IPS-18a (cell line): ENCODE data around the gene TRPM8.

ENCODE experiments used
- H3K27ac ChIP-seq: one replicate; pipeline ENCODE4 v1.5.1; 2013; ENCODE audit warnings: low read length
- H3K27me3 ChIP-seq: one replicate; pipeline ENCODE4 v1.6.1; 2013; ENCODE audit warnings: mild to moderate bottlenecking, low read length; ENCODE audit not compliant: control insufficient read depth, insufficient read depth
- H3K36me3 ChIP-seq: one replicate; pipeline ENCODE4 v1.6.1; 2013; ENCODE audit warnings: low read depth, low read length; ENCODE audit not compliant: control insufficient read depth
- H3K4me1 ChIP-seq: one replicate; pipeline ENCODE4 v1.6.1; 2013; ENCODE audit warnings: low read depth, low read length; ENCODE audit not compliant: control insufficient read depth
- H3K4me3 ChIP-seq: one replicate; pipeline ENCODE4 v1.5.1; 2013; ENCODE audit warnings: low read length
- H3K9ac ChIP-seq: one replicate; pipeline ENCODE4 v1.6.1; 2013; ENCODE audit warnings: mild to moderate bottlenecking, low read length, moderate library complexity
- H3K9me3 ChIP-seq: one replicate; pipeline ENCODE4 v1.6.1; 2013; ENCODE audit warnings: low read depth, low read length; ENCODE audit not compliant: control insufficient read depth

Gene TRPM8

GRCh38 chr2:233915128-233915527 is 2.0 kb upstream of the TRPM8 start:
- Histone ChIP-seq H3K4me1 (peaks cover 10% of the 10 kb centered on the region), H3K36me3 (no peaks in the 10 kb centered on the region), H3K9me3 (no peaks in the 10 kb centered on the region), H3K9ac (no peak overlapping the region), H3K27ac (no peak overlapping the region), H3K27me3 (no peaks in the 10 kb centered on the region), H3K4me3 (no peak overlapping the region)

GRCh38 chr2:233919319-233919718 is 2.1 kb downstream of the TRPM8 start:
- H3K36me3 ChIP-seq = no peaks in the 10 kb centered on the region
- peaks cover 10% of the 10 kb centered on the region for H3K4me1 ChIP-seq
- H3K27ac ChIP-seq = no peak overlapping the region
- H3K4me3 ChIP-seq = no peak overlapping the region
- H3K9ac ChIP-seq = no peak overlapping the region
- no peaks in the 10 kb centered on the region for H3K9me3 ChIP-seq
- no peaks in the 10 kb centered on the region for H3K27me3 ChIP-seq

DNA sequence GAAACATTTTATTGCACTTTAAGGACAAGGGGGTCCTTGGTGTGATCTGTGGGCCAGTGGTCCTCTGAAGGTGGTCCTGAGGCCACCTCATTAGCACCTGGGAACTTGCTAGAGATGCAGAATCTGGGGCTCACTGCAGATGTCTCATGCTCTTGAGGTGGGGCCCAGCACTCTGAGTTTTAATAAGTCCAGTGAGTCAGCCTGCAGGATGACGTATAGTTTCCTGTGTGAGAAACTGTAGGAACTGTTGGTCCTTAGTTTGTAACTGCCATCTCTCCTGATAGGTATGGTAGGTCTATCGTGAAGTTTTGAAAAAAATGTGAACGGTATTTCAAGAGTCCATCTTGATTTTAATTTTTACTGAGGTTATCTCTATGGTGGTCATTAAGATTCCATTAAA is 2.8 kb downstream of the TRPM8 start:
- Histone ChIP-seq H3K27me3 (no peaks in the 10 kb centered on the region), H3K27ac (no peak overlapping the region)

DNA sequence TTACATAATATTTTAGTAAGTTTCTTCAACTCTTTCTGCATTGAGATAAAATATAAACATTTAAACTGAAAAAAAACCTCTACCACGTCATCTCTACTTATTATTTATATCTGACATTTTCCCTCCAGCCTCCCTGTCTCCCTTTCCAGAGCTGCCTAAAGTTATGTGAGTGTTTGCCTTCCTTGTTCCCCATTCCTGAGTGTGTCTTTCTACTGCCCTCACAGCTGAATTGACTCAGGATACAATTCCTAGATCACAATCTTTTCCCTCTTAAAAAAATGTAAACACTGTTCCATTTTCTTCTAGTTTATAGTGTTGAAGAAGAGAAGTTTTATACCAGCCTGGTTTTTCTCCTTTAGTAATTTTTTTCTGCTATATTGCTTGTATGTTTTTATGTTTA is 5.3 kb downstream of the TRPM8 start:
- Histone ChIP-seq H3K27ac (no peak overlapping the region), H3K4me3 (no peak overlapping the region), H3K4me1 (peaks cover 5% of the 10 kb centered on the region), H3K9me3 (no peaks in the 10 kb centered on the region), H3K36me3 (no peaks in the 10 kb centered on the region), H3K9ac (no peak overlapping the region), H3K27me3 (no peaks in the 10 kb centered on the region)

More for the DNA sequence above, 2.8 kb downstream of the TRPM8 start:
- Histone ChIP-seq H3K4me1 (peaks cover 10% of the 10 kb centered on the region), H3K4me3 (no peak overlapping the region), H3K36me3 (no peaks in the 10 kb centered on the region), H3K9me3 (no peaks in the 10 kb centered on the region), H3K9ac (no peak overlapping the region)

DNA sequence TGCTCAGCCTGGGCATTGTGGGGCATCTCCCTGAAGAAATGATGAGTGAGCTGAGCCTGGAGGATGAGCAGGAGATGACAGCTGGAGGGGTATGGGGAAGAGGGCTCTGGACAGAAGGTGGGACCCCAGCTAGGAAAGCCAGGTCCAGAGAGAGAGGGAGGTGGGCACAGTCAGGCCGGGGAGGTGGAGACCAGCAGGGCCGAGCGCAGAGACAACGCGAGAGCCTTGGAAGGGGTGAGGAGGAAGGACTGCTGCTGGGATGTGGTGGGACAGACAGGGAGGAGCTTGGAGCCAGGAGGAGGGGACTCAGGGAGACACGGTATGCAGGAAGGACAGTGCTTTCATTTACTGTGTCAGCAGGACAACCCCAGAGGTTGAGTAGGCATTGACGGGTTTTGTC is 8.2 kb downstream of the TRPM8 start:
- no peaks in the 10 kb centered on the region for H3K36me3 ChIP-seq

DNA sequence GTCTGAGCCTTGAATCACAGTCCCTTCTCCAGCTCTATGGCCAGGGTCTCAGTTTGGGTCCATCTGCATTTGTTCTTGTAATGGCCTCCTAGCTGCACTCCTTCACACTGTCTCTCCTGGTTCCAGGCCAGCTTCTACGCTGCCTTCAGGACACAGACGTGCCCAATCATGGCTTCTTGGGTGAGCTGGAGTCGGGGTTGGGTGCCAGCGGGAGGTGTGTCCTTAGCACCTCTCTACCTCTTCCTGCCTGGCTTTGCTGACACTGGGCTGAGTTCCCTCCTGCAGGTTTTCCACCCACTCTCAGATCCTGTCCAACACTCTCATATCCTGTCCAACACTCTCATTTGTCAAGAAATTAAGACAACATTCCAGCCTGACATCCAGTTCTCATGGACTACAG is 9.6 kb downstream of the TRPM8 start:
- Histone ChIP-seq H3K4me3 (no peak overlapping the region), H3K27ac (no peak overlapping the region), H3K9me3 (no peaks in the 10 kb centered on the region), H3K27me3 (no peaks in the 10 kb centered on the region), H3K36me3 (no peaks in the 10 kb centered on the region), H3K4me1 (peaks cover 15% of the 10 kb centered on the region), H3K9ac (no peak overlapping the region)

More for the DNA sequence above, 8.2 kb downstream of the TRPM8 start:
- Histone ChIP-seq H3K4me1 (peaks cover 15% of the 10 kb centered on the region), H3K9me3 (no peaks in the 10 kb centered on the region), H3K27ac (no peak overlapping the region), H3K9ac (no peak overlapping the region), H3K4me3 (no peak overlapping the region), H3K27me3 (no peaks in the 10 kb centered on the region)

DNA sequence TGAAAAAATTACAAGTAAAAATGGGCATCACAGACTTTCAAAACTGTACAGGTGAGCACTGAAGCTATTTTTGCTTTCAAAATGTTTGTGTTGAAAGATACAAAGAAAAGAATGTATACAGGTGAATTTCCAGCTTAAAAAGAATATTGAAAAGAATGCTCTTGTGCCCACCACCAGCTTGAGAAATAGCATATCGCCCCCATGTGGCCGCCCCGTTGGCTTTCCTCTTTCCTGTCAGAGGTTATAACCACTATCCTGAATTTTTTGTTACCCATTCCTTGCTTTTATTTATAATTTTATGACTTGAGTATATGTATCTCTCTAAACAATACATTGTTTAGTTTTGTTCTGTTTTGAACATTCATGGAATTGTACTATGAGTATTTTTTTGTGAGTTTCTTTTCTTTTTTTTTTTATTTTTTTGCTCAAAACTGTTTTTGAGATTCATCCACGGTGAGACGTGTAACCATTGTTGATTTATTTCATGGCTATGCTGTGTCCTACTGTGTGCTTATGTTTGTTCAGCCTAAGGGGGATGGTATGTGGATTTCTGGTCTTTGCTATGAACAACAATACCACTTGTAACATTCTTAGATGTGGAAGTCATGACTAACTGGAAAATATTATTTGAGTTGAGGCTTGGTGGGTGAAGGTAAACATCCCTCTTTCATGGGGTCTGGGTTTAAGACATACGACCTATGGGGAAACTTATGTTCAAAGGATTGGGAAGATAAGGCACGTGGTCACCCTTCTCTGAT is 11.6 kb downstream of the TRPM8 start:
- Histone ChIP-seq H3K9me3 (no peaks in the 10 kb centered on the region), H3K27me3 (no peaks in the 10 kb centered on the region), H3K9ac (no peak overlapping the region), H3K27ac (no peak overlapping the region), H3K4me3 (no peak overlapping the region), H3K36me3 (no peaks in the 10 kb centered on the region), H3K4me1 (peaks cover 15% of the 10 kb centered on the region)

GRCh38 chr2:233929352-233930022 is 12.3 kb downstream of the TRPM8 start:
- no peak overlapping the region for H3K4me3 ChIP-seq
- no peaks in the 10 kb centered on the region for H3K9me3 ChIP-seq
- H3K27ac ChIP-seq = no peak overlapping the region
- H3K4me1 ChIP-seq = peaks cover 15% of the 10 kb centered on the region
- no peaks in the 10 kb centered on the region for H3K27me3 ChIP-seq
- no peaks in the 10 kb centered on the region for H3K36me3 ChIP-seq
- no peak overlapping the region for H3K9ac ChIP-seq

GRCh38 chr2:233934524-233934923 is 17.4 kb downstream of the TRPM8 start:
- no peaks in the 10 kb centered on the region for H3K36me3 ChIP-seq
- no peak overlapping the region for H3K9ac ChIP-seq
- H3K27me3 ChIP-seq = no peaks in the 10 kb centered on the region
- H3K4me3 ChIP-seq = no peak overlapping the region
- H3K27ac ChIP-seq = no peak overlapping the region
- peaks cover 6% of the 10 kb centered on the region for H3K4me1 ChIP-seq
- no peaks in the 10 kb centered on the region for H3K9me3 ChIP-seq

GRCh38 chr2:233935426-233935825 is 18.3 kb downstream of the TRPM8 start:
- Histone ChIP-seq H3K4me1 (no peaks in the 10 kb centered on the region), H3K36me3 (no peaks in the 10 kb centered on the region), H3K4me3 (no peak overlapping the region), H3K27me3 (no peaks in the 10 kb centered on the region), H3K9me3 (no peaks in the 10 kb centered on the region), H3K9ac (no peak overlapping the region), H3K27ac (no peak overlapping the region)

- no peaks in the 10 kb centered on the region for H3K9me3 ChIP-seq
- no peak overlapping the region for H3K9ac ChIP-seq
- no peak overlapping the region for H3K27ac ChIP-seq
- H3K4me3 ChIP-seq = no peak overlapping the region
- H3K27me3 ChIP-seq = no peaks in the 10 kb centered on the region
- no peaks in the 10 kb centered on the region for H3K36me3 ChIP-seq
- no peaks in the 10 kb centered on the region for H3K4me1 ChIP-seq
Observed at GRCh38 chr2:233936089-233936488, 18.9 kb downstream of the TRPM8 start.
